Neural cell (in vitro differentiated cells): ENCODE results near the gene AGRP. TPM values are rescaled to one million over a fixed set of nuclear protein-coding genes. Genes with fewer than 3 reads are reported as not detected.
A peak's percentile ranks its signal among the peaks of the same experiment; 100 is the strongest.

Experiments used
- H2AFZ ChIP-seq: fragments of 200-600, 300-800 bp; sonication (generic), shearing (Covaris generic); 2 replicates; pipeline ENCODE4 v1.6.0; 2014; ENCODE audit warnings: low read depth, mild to moderate bottlenecking, antibody characterized with exemption, low read length, moderate library complexity
- H3F3A ChIP-seq: fragments of 200-600 bp; shearing (Covaris generic); 2 replicates; pipeline ENCODE4 v1.6.1; 2016; ENCODE audit warnings: mild to moderate bottlenecking, moderate library complexity, mixed read lengths, antibody characterized with exemption, low read length; ENCODE audit not compliant: insufficient read depth, poor library complexity, severe bottlenecking
- H3K27ac ChIP-seq: fragments of 200-600, 300-800 bp; sonication (generic), shearing (Covaris generic); 2 replicates; pipeline ENCODE4 v1.5.1; 2014; ENCODE audit warnings: mild to moderate bottlenecking, low read length, moderate library complexity
- H3K27me3 ChIP-seq: fragments of 300-800, 200-600 bp; sonication (generic), shearing (Covaris generic); 2 replicates; pipeline ENCODE4 v1.6.0; 2014; ENCODE audit warnings: mild to moderate bottlenecking, low read depth, low read length, moderate library complexity; ENCODE audit not compliant: insufficient read depth
- H3K36me3 ChIP-seq: fragments of 300-800, 200-600 bp; sonication (generic), shearing (Covaris generic); 2 replicates; pipeline ENCODE4 v1.5.1; 2014; ENCODE audit warnings: mild to moderate bottlenecking, antibody characterized with exemption, low read length, moderate library complexity; ENCODE audit not compliant: insufficient read depth
- H3K4me2 ChIP-seq: fragments of 300-800, 200-600 bp; sonication (generic), shearing (Covaris generic); 2 replicates; pipeline ENCODE4 v1.6.0; 2014; ENCODE audit warnings: mild to moderate bottlenecking, low read length
- H3K4me3 ChIP-seq: fragments of 300-800, 200-600 bp; sonication (generic), shearing (Covaris generic); 2 replicates; pipeline ENCODE4 v1.5.1; 2014; ENCODE audit warnings: mild to moderate bottlenecking, low read length, moderate library complexity
- H3K79me2 ChIP-seq: fragments of 200-600 bp; shearing (Covaris generic); replicated peaks from 2 replicates; pipeline ENCODE4 v1.6.0; 2014; ENCODE audit warnings: mild to moderate bottlenecking, low read length, moderate library complexity; ENCODE audit not compliant: insufficient read depth
- H3K9ac ChIP-seq: fragments of 300-800, 200-600 bp; sonication (generic), shearing (Covaris generic); 2 replicates; pipeline ENCODE4 v1.6.1; 2016; ENCODE audit warnings: mild to moderate bottlenecking, low read length, mixed read lengths
- H3K9me2 ChIP-seq: fragments of 200-600 bp; shearing (Covaris generic); 2 replicates; pipeline ENCODE4 v1.6.1; 2016; ENCODE audit warnings: mild to moderate bottlenecking, low read length, mixed read lengths; ENCODE audit not compliant: insufficient read depth
- H3K9me3 ChIP-seq: fragments of 200-600, 300-800 bp; sonication (generic), shearing (Covaris generic); 2 replicates; pipeline ENCODE4 v1.6.1; 2016; ENCODE audit warnings: mild to moderate bottlenecking, mixed run types, low read length, moderate library complexity, mixed read lengths
- H4K20me1 ChIP-seq: fragments of 200-600 bp; shearing (Covaris generic); 2 replicates; pipeline ENCODE4 v1.6.1; 2016; ENCODE audit warnings: mild to moderate bottlenecking, mixed run types; ENCODE audit not compliant: insufficient read depth
- EP300 ChIP-seq: fragments of 450-650 bp; conservative IDR thresholded peaks from 2 replicates; pipeline ENCODE4 v1.6.1; 2014; ENCODE audit warnings: antibody characterized with exemption, mild to moderate bottlenecking, moderate library complexity; ENCODE audit not compliant: poor library complexity, severe bottlenecking
- EZH2 ChIP-seq: fragments of 200-600, 300-800 bp; shearing (Covaris generic), sonication (generic); IDR thresholded peaks from 2 replicates; pipeline ENCODE4 v1.6.1; 2014; ENCODE audit warnings: antibody characterized with exemption, low read length, borderline replicate concordance, mild to moderate bottlenecking; ENCODE audit not compliant: insufficient read depth, poor library complexity, severe bottlenecking
- MXI1 ChIP-seq: fragments of 450-650 bp; conservative IDR thresholded peaks from 2 replicates; pipeline ENCODE4 v1.6.1; 2014; ENCODE audit warnings: antibody characterized with exemption, mild to moderate bottlenecking; ENCODE audit not compliant: poor library complexity, severe bottlenecking
- POLR2AphosphoS5 ChIP-seq: IDR thresholded peaks from 2 replicates; pipeline ENCODE4 v1.6.1; 2012
- RAD21 ChIP-seq: fragments of 450-650 bp; conservative IDR thresholded peaks from 2 replicates; pipeline ENCODE4 v1.6.1; 2014; ENCODE audit warnings: antibody characterized with exemption, mild to moderate bottlenecking, moderate library complexity
- SMC3 ChIP-seq: fragments of 450-650 bp; conservative IDR thresholded peaks from 2 replicates; pipeline ENCODE4 v1.6.1; 2014; ENCODE audit warnings: antibody characterized with exemption, mild to moderate bottlenecking, moderate library complexity; ENCODE audit not compliant: poor library complexity
- TAF1 ChIP-seq: IDR thresholded peaks from 2 replicates; pipeline ENCODE4 v1.6.1; 2012; ENCODE audit warnings: low read depth
- polyA plus RNA-seq: library from polyadenylated mRNA; depleted of rRNA; stranded (reverse); fragments of >200 nt; gene quantifications from 2 replicates; pipeline ENCODE4 v1.2.3, GENCODE V29; 2014
- TF ChIP-seq, protein P1 (sequence below): IDR thresholded peaks from 2 replicates; pipeline ENCODE4 v1.6.1; 2012; ENCODE audit warnings: borderline replicate concordance
- TF ChIP-seq, protein P2 (sequence below): fragments of 450-650 bp; IDR thresholded peaks from 2 replicates; pipeline ENCODE4 v1.5.1; 2014; ENCODE audit warnings: antibody characterized with exemption, mild to moderate bottlenecking, moderate library complexity; ENCODE audit not compliant: poor library complexity, severe bottlenecking

Gene AGRP
- polyA plus RNA-seq, 1 donor from 2014 or later: not detected

GRCh38 chr16:67448580-67448979 lies 34.8 kb downstream of the AGRP start:
- Histone ChIP-seq H3K9ac (no peak overlapping the region), H3K4me2 (no peak overlapping the region), H3K27ac (no peak overlapping the region), H3K9me2 (no peaks in the 10 kb centered on the region), H3K27me3 (no peaks in the 10 kb centered on the region), H3K9me3 (no peaks in the 10 kb centered on the region), H4K20me1 (no peaks in the 10 kb centered on the region), H3K79me2 (no peaks in the 10 kb centered on the region), H3F3A (no peaks in the 10 kb centered on the region), H3K4me3 (no peak overlapping the region), H3K36me3 (no peaks in the 10 kb centered on the region), H2AFZ (no peak overlapping the region)
- TF ChIP-seq SMC3 (no peak), RAD21 (no peak), EZH2 (no peak), EP300 (no peak), POLR2AphosphoS5 (no peak)
- TF ChIP-seq, protein P1, sequence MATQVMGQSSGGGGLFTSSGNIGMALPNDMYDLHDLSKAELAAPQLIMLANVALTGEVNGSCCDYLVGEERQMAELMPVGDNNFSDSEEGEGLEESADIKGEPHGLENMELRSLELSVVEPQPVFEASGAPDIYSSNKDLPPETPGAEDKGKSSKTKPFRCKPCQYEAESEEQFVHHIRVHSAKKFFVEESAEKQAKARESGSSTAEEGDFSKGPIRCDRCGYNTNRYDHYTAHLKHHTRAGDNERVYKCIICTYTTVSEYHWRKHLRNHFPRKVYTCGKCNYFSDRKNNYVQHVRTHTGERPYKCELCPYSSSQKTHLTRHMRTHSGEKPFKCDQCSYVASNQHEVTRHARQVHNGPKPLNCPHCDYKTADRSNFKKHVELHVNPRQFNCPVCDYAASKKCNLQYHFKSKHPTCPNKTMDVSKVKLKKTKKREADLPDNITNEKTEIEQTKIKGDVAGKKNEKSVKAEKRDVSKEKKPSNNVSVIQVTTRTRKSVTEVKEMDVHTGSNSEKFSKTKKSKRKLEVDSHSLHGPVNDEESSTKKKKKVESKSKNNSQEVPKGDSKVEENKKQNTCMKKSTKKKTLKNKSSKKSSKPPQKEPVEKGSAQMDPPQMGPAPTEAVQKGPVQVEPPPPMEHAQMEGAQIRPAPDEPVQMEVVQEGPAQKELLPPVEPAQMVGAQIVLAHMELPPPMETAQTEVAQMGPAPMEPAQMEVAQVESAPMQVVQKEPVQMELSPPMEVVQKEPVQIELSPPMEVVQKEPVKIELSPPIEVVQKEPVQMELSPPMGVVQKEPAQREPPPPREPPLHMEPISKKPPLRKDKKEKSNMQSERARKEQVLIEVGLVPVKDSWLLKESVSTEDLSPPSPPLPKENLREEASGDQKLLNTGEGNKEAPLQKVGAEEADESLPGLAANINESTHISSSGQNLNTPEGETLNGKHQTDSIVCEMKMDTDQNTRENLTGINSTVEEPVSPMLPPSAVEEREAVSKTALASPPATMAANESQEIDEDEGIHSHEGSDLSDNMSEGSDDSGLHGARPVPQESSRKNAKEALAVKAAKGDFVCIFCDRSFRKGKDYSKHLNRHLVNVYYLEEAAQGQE: no peak
- TF ChIP-seq, protein P2, sequence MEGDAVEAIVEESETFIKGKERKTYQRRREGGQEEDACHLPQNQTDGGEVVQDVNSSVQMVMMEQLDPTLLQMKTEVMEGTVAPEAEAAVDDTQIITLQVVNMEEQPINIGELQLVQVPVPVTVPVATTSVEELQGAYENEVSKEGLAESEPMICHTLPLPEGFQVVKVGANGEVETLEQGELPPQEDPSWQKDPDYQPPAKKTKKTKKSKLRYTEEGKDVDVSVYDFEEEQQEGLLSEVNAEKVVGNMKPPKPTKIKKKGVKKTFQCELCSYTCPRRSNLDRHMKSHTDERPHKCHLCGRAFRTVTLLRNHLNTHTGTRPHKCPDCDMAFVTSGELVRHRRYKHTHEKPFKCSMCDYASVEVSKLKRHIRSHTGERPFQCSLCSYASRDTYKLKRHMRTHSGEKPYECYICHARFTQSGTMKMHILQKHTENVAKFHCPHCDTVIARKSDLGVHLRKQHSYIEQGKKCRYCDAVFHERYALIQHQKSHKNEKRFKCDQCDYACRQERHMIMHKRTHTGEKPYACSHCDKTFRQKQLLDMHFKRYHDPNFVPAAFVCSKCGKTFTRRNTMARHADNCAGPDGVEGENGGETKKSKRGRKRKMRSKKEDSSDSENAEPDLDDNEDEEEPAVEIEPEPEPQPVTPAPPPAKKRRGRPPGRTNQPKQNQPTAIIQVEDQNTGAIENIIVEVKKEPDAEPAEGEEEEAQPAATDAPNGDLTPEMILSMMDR: no peak

DNA sequence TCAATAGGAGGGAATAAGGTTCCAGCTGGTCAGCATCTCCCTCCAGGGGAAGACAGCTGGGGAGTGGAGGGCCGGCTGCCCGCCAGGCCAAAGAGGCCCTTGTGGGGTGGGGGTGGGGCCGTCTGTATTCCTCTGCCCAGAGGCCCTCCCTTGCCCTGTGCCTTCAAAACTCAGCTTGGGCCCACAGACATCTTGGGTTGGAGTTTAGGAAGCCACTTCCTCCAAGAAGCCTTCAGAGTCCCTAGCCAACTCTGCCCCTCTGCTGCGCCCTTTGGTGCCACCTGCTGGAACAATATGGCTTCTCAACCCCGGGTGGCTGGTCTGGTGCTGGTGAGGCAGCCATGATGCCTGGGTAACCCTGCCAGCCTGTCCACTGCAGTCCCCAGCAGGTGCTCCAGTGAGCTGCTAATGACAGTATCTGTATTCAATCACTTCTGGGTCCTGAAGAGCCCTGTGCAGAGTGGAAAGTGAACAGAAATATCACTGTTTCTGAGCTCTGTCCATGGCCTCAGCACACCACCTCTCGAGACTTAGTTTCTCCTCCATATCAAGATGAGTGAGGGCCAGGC lies 35.8 kb downstream of the AGRP start:
- Histone ChIP-seq H3K9me2 (no peaks in the 10 kb centered on the region), H3K9me3 (no peaks in the 10 kb centered on the region), H3K27ac (no peak overlapping the region), H3K4me3 (no peak overlapping the region), H3F3A (no peaks in the 10 kb centered on the region), H3K27me3 (no peaks in the 10 kb centered on the region), H3K9ac (no peak overlapping the region), H4K20me1 (no peaks in the 10 kb centered on the region), H3K36me3 (no peaks in the 10 kb centered on the region), H3K4me2 (no peak overlapping the region), H3K79me2 (no peaks in the 10 kb centered on the region), H2AFZ (no peak overlapping the region)
- TF ChIP-seq MXI1 (no peak), TAF1 (no peak)
- TF ChIP-seq, protein P2: peak; percentile 21
